GM12875 (cell line): ENCODE results near the gene ECHS1.

Experiments
- H3K4me3 ChIP-seq: one replicate; pipeline ENCODE4 v1.5.1; 2011; ENCODE audit warnings: low read depth, low read length, control low read depth
- TF ChIP-seq, protein P1 (sequence below): IDR thresholded peaks from 2 replicates; pipeline ENCODE4 v1.5.1; 2011; ENCODE audit warnings: low read depth, mild to moderate bottlenecking, control low read depth, inconsistent platforms, low read length, moderate library complexity, borderline replicate concordance; ENCODE audit not compliant: insufficient read depth

Gene ECHS1

DNA sequence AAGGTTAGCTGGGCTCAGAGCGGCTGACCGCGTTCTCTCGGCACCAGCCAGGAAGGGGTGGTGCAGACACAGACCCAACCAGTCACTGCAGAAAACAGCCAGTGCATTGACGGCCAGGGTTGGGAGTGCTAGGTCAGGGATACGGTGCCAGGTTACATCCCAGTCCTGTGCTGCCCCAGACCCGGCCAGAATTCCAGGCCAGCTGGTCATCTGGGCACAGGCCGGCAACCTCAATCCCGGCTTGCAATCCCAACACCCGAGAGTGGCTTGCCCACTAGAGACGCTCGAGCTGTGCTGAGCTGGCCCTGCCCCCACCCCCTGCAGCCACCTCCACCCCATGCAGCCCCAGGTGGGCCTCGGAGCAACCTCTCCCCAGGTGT lies 22.2 kb downstream of the ECHS1 start:
- no peak overlapping the region for H3K4me3 ChIP-seq
- TF ChIP-seq, protein P1, sequence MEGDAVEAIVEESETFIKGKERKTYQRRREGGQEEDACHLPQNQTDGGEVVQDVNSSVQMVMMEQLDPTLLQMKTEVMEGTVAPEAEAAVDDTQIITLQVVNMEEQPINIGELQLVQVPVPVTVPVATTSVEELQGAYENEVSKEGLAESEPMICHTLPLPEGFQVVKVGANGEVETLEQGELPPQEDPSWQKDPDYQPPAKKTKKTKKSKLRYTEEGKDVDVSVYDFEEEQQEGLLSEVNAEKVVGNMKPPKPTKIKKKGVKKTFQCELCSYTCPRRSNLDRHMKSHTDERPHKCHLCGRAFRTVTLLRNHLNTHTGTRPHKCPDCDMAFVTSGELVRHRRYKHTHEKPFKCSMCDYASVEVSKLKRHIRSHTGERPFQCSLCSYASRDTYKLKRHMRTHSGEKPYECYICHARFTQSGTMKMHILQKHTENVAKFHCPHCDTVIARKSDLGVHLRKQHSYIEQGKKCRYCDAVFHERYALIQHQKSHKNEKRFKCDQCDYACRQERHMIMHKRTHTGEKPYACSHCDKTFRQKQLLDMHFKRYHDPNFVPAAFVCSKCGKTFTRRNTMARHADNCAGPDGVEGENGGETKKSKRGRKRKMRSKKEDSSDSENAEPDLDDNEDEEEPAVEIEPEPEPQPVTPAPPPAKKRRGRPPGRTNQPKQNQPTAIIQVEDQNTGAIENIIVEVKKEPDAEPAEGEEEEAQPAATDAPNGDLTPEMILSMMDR = no peak

DNA sequence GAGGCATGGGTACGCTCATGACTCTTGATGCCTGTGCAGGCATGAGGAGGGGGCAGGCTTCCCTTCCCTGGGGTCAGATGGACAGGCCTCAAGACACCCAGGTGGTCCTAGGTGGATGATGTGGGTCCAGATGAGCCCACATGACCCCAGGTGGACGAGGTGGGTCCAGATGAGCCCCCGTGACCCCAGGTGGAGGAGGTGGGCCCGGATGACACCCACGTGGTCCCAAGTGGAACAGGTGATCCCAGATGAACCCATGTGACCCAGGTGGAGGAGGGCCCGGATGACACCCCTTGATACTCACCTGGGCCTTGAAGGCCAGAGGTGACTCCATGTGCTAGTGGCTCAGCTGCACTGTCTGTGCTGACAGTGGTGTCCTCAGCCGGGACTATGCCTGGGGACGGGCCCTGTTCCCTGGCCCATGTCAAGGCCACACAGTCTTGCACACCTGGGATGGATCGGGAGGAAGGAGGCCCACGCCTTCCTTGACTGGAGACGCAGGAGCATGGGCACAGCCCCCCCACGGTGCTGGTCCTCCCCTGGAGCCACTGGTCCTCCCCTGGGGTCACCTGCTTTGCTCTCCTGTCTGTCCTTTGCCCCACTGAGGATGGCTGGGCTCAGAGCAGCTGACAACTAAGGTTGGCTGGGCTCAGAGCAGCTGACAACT lies 22.7 kb downstream of the ECHS1 start:
- no peak overlapping the region for H3K4me3 ChIP-seq
- TF ChIP-seq, protein P1 = no peak

DNA sequence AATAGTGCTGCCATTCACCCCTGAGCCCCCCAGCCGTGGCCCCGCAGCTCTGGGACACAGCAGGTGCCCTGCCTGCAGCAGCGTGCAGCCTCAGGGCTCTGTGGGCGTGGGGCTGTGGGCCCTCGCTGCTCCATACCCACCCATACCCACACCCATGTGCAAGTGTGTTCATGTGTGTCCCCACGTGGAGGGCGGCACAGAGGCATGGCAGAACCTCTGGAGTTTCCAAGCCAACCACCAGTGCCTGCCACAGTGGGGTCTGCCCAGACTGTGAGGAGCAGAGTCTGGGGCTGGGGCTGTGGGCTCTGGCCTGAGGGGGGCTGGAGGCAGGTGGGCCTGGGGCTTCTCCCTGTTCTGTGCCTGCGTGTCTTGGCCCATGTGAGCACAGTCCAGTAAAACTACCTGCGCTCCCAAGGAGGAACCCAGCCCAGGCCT lies 23.6 kb downstream of the ECHS1 start:
- TF ChIP-seq, protein P1 = no peak
- H3K4me3 ChIP-seq = no peak overlapping the region

DNA sequence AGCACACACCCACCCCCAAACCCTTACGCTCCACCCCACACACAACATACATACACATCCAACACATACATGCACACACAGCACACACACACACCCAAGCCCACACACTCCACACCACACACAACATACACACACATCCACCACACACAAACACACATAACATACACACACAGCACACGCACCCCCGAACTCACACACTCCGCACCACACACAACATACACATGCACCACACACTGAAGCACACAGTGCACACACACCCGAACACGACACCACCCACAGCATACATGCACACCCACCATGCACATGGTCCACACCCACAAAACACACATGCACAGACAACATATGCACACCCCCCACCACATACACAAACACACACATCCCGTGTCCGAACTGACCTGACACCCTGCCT lies 24.0 kb downstream of the ECHS1 start:
- TF ChIP-seq, protein P1 = no peak
- H3K4me3 ChIP-seq = no peak overlapping the region

DNA sequence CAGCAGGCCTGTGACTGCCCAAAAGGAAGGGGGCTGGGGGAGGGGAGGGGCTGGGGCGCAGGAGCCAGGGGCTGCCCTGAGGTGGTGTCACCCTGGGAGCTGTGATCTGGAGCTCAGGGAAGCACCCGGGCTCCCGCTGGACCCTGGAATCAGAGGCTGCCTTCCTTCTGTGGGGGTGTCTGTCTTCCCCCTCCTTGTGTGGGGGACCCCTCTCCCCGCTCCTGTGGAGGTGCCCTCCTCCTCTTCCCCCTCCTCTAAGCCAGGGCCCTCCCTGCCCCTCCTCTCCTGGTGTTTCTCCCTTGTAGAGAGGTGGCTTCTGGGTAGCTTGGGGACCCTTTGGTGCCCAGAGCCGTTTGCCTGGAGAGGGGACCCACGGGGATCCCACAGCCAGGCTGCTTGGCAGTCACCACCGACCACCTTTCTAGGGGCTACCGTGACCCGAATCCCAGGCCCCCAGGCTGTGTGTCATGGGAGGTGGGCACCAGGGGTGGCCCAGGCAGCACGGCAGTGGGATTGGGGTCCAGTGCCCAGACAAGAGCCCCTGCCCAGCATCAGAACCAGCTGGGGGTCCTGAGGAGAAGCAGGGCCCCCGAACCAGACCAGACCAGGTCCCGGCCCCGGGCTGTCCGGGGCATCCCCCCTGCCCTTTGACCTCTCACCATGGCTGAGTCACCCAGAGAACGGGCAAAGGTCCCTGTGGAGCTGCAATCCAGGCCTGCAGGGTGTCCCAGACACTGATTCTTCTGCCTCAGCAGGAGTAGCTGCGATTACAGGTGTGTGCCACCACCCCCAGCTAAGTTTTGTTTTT lies 25.2 kb downstream of the ECHS1 start:
- TF ChIP-seq, protein P1 = no peak
- H3K4me3 ChIP-seq = no peak overlapping the region

DNA sequence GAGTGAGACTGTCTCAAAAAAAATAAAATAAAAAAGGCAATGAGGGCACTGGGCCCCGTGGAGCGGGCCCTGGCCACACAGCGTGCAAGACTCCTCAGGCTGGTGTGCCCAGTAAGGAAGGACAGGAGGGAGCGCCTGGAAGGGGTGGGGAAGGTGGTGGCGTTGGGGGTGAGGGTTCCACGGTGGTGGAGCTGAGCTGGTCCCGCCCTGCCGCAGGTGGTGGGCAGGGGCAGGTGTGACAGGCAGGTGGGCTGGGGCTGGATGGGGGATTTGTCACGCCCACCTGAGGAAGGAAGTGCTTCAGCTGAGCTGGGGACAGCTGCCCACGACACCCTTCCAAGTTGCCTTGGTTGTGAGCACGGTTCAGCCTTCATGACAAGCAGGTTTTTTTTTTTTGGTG lies 26.7 kb downstream of the ECHS1 start:
- TF ChIP-seq, protein P1 = no peak
- no peak overlapping the region for H3K4me3 ChIP-seq

DNA sequence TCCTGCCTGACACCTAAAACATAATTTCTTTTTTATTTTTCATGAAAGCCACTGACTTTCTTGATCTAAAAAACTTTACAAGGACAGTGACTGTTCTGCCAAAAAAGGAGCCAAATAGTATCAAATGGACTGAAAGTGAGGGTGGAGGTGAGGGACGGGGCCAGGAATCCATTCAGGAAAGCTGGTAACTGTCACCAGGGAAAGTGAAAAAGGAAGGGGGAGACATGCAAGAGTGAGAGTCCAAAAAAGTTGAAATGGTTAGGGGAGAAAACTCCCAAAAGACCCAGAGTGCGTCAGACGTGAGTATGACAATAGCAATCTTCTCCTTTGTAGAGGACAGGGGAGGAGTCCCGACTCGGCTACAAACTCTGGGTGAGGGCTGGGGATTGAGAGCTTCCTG lies 28.9 kb downstream of the ECHS1 start:
- TF ChIP-seq, protein P1 = no peak
- no peak overlapping the region for H3K4me3 ChIP-seq
